Neural cell (in vitro differentiated cells): ENCODE measurements around the gene BTBD19. TPM values are rescaled to one million over a fixed set of nuclear protein-coding genes. Genes with fewer than 3 reads are reported as not detected.
A peak's percentile ranks its signal among the peaks of the same experiment; 100 is the strongest.
"Not testable (repeated sequence)": the region's sequence is repeated elsewhere in the genome, so short reads cannot be mapped to it uniquely, and the experiment has no call there.

Source experiments
- H2AFZ ChIP-seq: fragments of 200-600, 300-800 bp; sonication (generic), shearing (Covaris generic); 2 replicates; pipeline ENCODE4 v1.6.0; 2014; ENCODE audit warnings: low read depth, mild to moderate bottlenecking, antibody characterized with exemption, low read length, moderate library complexity
- H3F3A ChIP-seq: fragments of 200-600 bp; shearing (Covaris generic); 2 replicates; pipeline ENCODE4 v1.6.1; 2016; ENCODE audit warnings: mild to moderate bottlenecking, moderate library complexity, mixed read lengths, antibody characterized with exemption, low read length; ENCODE audit not compliant: insufficient read depth, poor library complexity, severe bottlenecking
- H3K27ac ChIP-seq: fragments of 200-600, 300-800 bp; sonication (generic), shearing (Covaris generic); 2 replicates; pipeline ENCODE4 v1.5.1; 2014; ENCODE audit warnings: mild to moderate bottlenecking, low read length, moderate library complexity
- H3K27me3 ChIP-seq: fragments of 300-800, 200-600 bp; sonication (generic), shearing (Covaris generic); 2 replicates; pipeline ENCODE4 v1.6.0; 2014; ENCODE audit warnings: mild to moderate bottlenecking, low read depth, low read length, moderate library complexity; ENCODE audit not compliant: insufficient read depth
- H3K36me3 ChIP-seq: fragments of 300-800, 200-600 bp; sonication (generic), shearing (Covaris generic); 2 replicates; pipeline ENCODE4 v1.5.1; 2014; ENCODE audit warnings: mild to moderate bottlenecking, antibody characterized with exemption, low read length, moderate library complexity; ENCODE audit not compliant: insufficient read depth
- H3K4me2 ChIP-seq: fragments of 300-800, 200-600 bp; sonication (generic), shearing (Covaris generic); 2 replicates; pipeline ENCODE4 v1.6.0; 2014; ENCODE audit warnings: mild to moderate bottlenecking, low read length
- H3K4me3 ChIP-seq: fragments of 300-800, 200-600 bp; sonication (generic), shearing (Covaris generic); 2 replicates; pipeline ENCODE4 v1.5.1; 2014; ENCODE audit warnings: mild to moderate bottlenecking, low read length, moderate library complexity
- H3K79me2 ChIP-seq: fragments of 200-600 bp; shearing (Covaris generic); replicated peaks from 2 replicates; pipeline ENCODE4 v1.6.0; 2014; ENCODE audit warnings: mild to moderate bottlenecking, low read length, moderate library complexity; ENCODE audit not compliant: insufficient read depth
- H3K9ac ChIP-seq: fragments of 300-800, 200-600 bp; sonication (generic), shearing (Covaris generic); 2 replicates; pipeline ENCODE4 v1.6.1; 2016; ENCODE audit warnings: mild to moderate bottlenecking, low read length, mixed read lengths
- H3K9me2 ChIP-seq: fragments of 200-600 bp; shearing (Covaris generic); 2 replicates; pipeline ENCODE4 v1.6.1; 2016; ENCODE audit warnings: mild to moderate bottlenecking, low read length, mixed read lengths; ENCODE audit not compliant: insufficient read depth
- H3K9me3 ChIP-seq: fragments of 200-600, 300-800 bp; sonication (generic), shearing (Covaris generic); 2 replicates; pipeline ENCODE4 v1.6.1; 2016; ENCODE audit warnings: mild to moderate bottlenecking, mixed run types, low read length, moderate library complexity, mixed read lengths
- H4K20me1 ChIP-seq: fragments of 200-600 bp; shearing (Covaris generic); 2 replicates; pipeline ENCODE4 v1.6.1; 2016; ENCODE audit warnings: mild to moderate bottlenecking, mixed run types; ENCODE audit not compliant: insufficient read depth
- EP300 ChIP-seq: fragments of 450-650 bp; conservative IDR thresholded peaks from 2 replicates; pipeline ENCODE4 v1.6.1; 2014; ENCODE audit warnings: antibody characterized with exemption, mild to moderate bottlenecking, moderate library complexity; ENCODE audit not compliant: poor library complexity, severe bottlenecking
- EZH2 ChIP-seq: fragments of 200-600, 300-800 bp; shearing (Covaris generic), sonication (generic); IDR thresholded peaks from 2 replicates; pipeline ENCODE4 v1.6.1; 2014; ENCODE audit warnings: antibody characterized with exemption, low read length, borderline replicate concordance, mild to moderate bottlenecking; ENCODE audit not compliant: insufficient read depth, poor library complexity, severe bottlenecking
- MXI1 ChIP-seq: fragments of 450-650 bp; conservative IDR thresholded peaks from 2 replicates; pipeline ENCODE4 v1.6.1; 2014; ENCODE audit warnings: antibody characterized with exemption, mild to moderate bottlenecking; ENCODE audit not compliant: poor library complexity, severe bottlenecking
- POLR2AphosphoS5 ChIP-seq: IDR thresholded peaks from 2 replicates; pipeline ENCODE4 v1.6.1; 2012
- RAD21 ChIP-seq: fragments of 450-650 bp; conservative IDR thresholded peaks from 2 replicates; pipeline ENCODE4 v1.6.1; 2014; ENCODE audit warnings: antibody characterized with exemption, mild to moderate bottlenecking, moderate library complexity
- SMC3 ChIP-seq: fragments of 450-650 bp; conservative IDR thresholded peaks from 2 replicates; pipeline ENCODE4 v1.6.1; 2014; ENCODE audit warnings: antibody characterized with exemption, mild to moderate bottlenecking, moderate library complexity; ENCODE audit not compliant: poor library complexity
- TAF1 ChIP-seq: IDR thresholded peaks from 2 replicates; pipeline ENCODE4 v1.6.1; 2012; ENCODE audit warnings: low read depth
- polyA plus RNA-seq: library from polyadenylated mRNA; depleted of rRNA; stranded (reverse); fragments of >200 nt; gene quantifications from 2 replicates; pipeline ENCODE4 v1.2.3, GENCODE V29; 2014
- TF ChIP-seq, protein P1 (sequence below): IDR thresholded peaks from 2 replicates; pipeline ENCODE4 v1.6.1; 2012; ENCODE audit warnings: borderline replicate concordance
- TF ChIP-seq, protein P2 (sequence below): fragments of 450-650 bp; IDR thresholded peaks from 2 replicates; pipeline ENCODE4 v1.5.1; 2014; ENCODE audit warnings: antibody characterized with exemption, mild to moderate bottlenecking, moderate library complexity; ENCODE audit not compliant: poor library complexity, severe bottlenecking

Gene BTBD19
- polyA plus RNA-seq, 1 donor from 2014 or later = not detected

- Histone ChIP-seq H3K27ac (no peak overlapping the region), H2AFZ (no peak overlapping the region), H3K79me2 (no peaks in the 10 kb centered on the region), H3F3A (no peaks in the 10 kb centered on the region), H4K20me1 (no peaks in the 10 kb centered on the region), H3K4me2 (no peak overlapping the region), H3K9me3 (no peaks in the 10 kb centered on the region), H3K4me3 (peak overlapping the region; percentile 59), H3K9me2 (no peaks in the 10 kb centered on the region), H3K27me3 (no peaks in the 10 kb centered on the region), H3K9ac (no peak overlapping the region), H3K36me3 (no peaks in the 10 kb centered on the region)
- TF ChIP-seq, protein P1, sequence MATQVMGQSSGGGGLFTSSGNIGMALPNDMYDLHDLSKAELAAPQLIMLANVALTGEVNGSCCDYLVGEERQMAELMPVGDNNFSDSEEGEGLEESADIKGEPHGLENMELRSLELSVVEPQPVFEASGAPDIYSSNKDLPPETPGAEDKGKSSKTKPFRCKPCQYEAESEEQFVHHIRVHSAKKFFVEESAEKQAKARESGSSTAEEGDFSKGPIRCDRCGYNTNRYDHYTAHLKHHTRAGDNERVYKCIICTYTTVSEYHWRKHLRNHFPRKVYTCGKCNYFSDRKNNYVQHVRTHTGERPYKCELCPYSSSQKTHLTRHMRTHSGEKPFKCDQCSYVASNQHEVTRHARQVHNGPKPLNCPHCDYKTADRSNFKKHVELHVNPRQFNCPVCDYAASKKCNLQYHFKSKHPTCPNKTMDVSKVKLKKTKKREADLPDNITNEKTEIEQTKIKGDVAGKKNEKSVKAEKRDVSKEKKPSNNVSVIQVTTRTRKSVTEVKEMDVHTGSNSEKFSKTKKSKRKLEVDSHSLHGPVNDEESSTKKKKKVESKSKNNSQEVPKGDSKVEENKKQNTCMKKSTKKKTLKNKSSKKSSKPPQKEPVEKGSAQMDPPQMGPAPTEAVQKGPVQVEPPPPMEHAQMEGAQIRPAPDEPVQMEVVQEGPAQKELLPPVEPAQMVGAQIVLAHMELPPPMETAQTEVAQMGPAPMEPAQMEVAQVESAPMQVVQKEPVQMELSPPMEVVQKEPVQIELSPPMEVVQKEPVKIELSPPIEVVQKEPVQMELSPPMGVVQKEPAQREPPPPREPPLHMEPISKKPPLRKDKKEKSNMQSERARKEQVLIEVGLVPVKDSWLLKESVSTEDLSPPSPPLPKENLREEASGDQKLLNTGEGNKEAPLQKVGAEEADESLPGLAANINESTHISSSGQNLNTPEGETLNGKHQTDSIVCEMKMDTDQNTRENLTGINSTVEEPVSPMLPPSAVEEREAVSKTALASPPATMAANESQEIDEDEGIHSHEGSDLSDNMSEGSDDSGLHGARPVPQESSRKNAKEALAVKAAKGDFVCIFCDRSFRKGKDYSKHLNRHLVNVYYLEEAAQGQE = no peak
- TF ChIP-seq MXI1 (no peak), RAD21 (no peak), EZH2 (no peak), TAF1 (no peak)
- TF ChIP-seq, protein P2, sequence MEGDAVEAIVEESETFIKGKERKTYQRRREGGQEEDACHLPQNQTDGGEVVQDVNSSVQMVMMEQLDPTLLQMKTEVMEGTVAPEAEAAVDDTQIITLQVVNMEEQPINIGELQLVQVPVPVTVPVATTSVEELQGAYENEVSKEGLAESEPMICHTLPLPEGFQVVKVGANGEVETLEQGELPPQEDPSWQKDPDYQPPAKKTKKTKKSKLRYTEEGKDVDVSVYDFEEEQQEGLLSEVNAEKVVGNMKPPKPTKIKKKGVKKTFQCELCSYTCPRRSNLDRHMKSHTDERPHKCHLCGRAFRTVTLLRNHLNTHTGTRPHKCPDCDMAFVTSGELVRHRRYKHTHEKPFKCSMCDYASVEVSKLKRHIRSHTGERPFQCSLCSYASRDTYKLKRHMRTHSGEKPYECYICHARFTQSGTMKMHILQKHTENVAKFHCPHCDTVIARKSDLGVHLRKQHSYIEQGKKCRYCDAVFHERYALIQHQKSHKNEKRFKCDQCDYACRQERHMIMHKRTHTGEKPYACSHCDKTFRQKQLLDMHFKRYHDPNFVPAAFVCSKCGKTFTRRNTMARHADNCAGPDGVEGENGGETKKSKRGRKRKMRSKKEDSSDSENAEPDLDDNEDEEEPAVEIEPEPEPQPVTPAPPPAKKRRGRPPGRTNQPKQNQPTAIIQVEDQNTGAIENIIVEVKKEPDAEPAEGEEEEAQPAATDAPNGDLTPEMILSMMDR = no peak
Observed at GRCh38 chr1:44812822-44813543, 4.7 kb downstream of the BTBD19 start.

GRCh38 chr1:44815926-44816325 lies 7.6 kb downstream of the BTBD19 start:
- not testable (repeated sequence) for H3K4me3 ChIP-seq, H3K79me2 ChIP-seq, H3K9me2 ChIP-seq, H3F3A ChIP-seq, H3K9ac ChIP-seq, H3K4me2 ChIP-seq, H3K9me3 ChIP-seq, H2AFZ ChIP-seq, H4K20me1 ChIP-seq, H3K27ac ChIP-seq, H3K36me3 ChIP-seq
- H3K27me3 ChIP-seq = peaks cover 15% of the 10 kb centered on the region

DNA sequence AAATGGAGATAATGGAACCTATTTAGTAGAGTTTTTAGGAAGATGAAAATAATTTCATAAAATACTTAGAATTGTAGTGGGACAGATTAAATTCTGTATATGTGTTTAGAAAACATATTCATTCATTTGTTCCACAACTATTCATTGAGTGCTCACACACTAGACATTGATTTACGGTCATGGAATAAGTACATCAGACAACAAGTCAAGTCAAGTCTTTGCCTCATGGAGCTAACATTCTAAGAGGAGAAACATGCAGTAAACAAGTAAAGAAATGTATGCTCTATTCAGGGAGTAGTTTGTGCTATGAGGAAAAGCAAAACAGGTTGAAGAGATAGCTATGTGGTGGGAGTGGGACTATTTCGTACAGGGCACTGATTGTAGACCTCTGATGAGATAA lies 9.0 kb downstream of the BTBD19 start:
- H3K4me3 ChIP-seq = no peak overlapping the region
- H3K36me3 ChIP-seq = no peaks in the 10 kb centered on the region
- H3F3A ChIP-seq = no peaks in the 10 kb centered on the region
- no peak overlapping the region for H3K9ac ChIP-seq
- no peak overlapping the region for H3K4me2 ChIP-seq
- H4K20me1 ChIP-seq = no peaks in the 10 kb centered on the region
- no peaks in the 10 kb centered on the region for H3K9me2 ChIP-seq
- peaks cover 15% of the 10 kb centered on the region for H3K27me3 ChIP-seq
- H2AFZ ChIP-seq = no peak overlapping the region
- no peaks in the 10 kb centered on the region for H3K79me2 ChIP-seq
- TF ChIP-seq POLR2AphosphoS5 (no peak), MXI1 (no peak), EP300 (no peak), EZH2 (no peak), SMC3 (no peak), TAF1 (no peak), RAD21 (no peak)
- TF ChIP-seq, protein P2 = no peak
- TF ChIP-seq, protein P1 = no peak
- H3K27ac ChIP-seq = no peak overlapping the region
- H3K9me3 ChIP-seq = peaks cover 2% of the 10 kb centered on the region
